VCaP (cell line): ENCODE measurements around the gene HPCAL4.

Source experiments
- H3K27ac ChIP-seq: fragments of 450-650 bp; 2 replicates; pipeline ENCODE4 v1.5.1; 2017
- TF ChIP-seq, protein P1 (sequence below): fragments of 450-650 bp; conservative IDR thresholded peaks from 2 replicates; pipeline ENCODE4 v1.5.1; 2017; ENCODE audit warnings: mild to moderate bottlenecking, moderate library complexity

Gene HPCAL4

GRCh38 chr1:39729030-39729429 lies 37.8 kb upstream of the HPCAL4 start:
- TF ChIP-seq, protein P1, sequence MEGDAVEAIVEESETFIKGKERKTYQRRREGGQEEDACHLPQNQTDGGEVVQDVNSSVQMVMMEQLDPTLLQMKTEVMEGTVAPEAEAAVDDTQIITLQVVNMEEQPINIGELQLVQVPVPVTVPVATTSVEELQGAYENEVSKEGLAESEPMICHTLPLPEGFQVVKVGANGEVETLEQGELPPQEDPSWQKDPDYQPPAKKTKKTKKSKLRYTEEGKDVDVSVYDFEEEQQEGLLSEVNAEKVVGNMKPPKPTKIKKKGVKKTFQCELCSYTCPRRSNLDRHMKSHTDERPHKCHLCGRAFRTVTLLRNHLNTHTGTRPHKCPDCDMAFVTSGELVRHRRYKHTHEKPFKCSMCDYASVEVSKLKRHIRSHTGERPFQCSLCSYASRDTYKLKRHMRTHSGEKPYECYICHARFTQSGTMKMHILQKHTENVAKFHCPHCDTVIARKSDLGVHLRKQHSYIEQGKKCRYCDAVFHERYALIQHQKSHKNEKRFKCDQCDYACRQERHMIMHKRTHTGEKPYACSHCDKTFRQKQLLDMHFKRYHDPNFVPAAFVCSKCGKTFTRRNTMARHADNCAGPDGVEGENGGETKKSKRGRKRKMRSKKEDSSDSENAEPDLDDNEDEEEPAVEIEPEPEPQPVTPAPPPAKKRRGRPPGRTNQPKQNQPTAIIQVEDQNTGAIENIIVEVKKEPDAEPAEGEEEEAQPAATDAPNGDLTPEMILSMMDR = no peak
- H3K27ac ChIP-seq = no peak overlapping the region

DNA sequence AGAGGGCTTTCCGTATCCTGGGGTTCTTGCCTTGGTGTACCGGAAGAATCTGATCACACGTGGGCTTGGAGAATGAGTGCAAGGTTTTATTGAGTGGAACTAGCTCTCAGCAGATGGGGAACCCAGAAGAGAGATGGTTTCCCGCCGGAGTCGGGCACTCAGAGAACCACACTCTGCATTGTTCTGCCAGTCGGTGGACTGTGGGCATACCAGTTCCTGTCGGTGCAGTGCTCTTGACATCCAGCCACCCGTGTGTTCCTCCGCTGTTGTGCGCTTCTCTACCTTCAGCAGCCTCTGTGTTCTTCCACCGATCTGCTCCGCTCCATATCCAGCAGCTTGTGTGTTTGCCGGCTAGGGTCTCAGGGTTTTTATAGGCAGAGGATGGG lies 36.7 kb upstream of the HPCAL4 start:
- H3K27ac ChIP-seq = no peak overlapping the region
- TF ChIP-seq, protein P1 = no peak

GRCh38 chr1:39727221-39727931 lies 36.1 kb upstream of the HPCAL4 start:
- no peak overlapping the region for H3K27ac ChIP-seq
- TF ChIP-seq, protein P1 = no peak

DNA sequence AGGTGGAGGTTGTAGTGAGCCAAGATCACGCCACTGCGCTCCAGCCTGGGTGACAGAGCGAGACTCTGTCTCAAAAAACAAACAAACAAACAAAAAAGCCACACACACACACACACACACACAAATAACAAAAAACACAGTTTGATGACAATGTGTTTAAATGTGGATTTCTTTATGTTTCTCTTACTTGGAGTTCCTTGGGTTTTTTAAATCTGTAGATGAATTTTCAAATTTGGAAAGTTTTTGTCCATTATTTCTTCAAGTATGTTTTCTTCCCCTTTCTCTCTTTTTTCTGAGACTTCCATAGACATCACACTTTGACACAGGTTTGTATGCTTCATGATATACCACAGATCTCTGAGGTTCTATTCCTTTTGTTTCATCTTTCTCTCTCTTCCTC lies 35.4 kb upstream of the HPCAL4 start:
- TF ChIP-seq, protein P1 = no peak
- H3K27ac ChIP-seq = no peak overlapping the region

DNA sequence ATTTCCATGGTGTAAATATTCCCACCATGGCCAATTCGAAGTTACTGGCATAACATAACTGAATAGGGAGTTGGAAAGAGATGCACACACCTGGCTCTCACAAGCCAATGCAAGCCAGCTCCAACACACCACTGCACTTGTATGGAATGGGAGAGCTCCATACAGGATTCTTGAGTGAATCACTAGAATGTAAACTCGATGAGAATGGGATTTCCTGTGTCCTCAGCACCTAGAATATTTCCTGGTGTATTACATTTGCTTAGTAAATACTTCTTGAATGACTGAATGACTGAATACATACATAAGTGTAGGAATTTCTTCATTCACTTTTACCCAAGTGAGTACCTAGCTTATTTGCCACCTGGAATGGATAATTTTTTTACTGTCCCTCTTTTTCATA lies 31.3 kb upstream of the HPCAL4 start:
- TF ChIP-seq, protein P1 = no peak
- H3K27ac ChIP-seq = no peak overlapping the region

- TF ChIP-seq, protein P1 = no peak
- no peak overlapping the region for H3K27ac ChIP-seq
Measured at GRCh38 chr1:39721664-39722063, 30.4 kb upstream of the HPCAL4 start.

DNA sequence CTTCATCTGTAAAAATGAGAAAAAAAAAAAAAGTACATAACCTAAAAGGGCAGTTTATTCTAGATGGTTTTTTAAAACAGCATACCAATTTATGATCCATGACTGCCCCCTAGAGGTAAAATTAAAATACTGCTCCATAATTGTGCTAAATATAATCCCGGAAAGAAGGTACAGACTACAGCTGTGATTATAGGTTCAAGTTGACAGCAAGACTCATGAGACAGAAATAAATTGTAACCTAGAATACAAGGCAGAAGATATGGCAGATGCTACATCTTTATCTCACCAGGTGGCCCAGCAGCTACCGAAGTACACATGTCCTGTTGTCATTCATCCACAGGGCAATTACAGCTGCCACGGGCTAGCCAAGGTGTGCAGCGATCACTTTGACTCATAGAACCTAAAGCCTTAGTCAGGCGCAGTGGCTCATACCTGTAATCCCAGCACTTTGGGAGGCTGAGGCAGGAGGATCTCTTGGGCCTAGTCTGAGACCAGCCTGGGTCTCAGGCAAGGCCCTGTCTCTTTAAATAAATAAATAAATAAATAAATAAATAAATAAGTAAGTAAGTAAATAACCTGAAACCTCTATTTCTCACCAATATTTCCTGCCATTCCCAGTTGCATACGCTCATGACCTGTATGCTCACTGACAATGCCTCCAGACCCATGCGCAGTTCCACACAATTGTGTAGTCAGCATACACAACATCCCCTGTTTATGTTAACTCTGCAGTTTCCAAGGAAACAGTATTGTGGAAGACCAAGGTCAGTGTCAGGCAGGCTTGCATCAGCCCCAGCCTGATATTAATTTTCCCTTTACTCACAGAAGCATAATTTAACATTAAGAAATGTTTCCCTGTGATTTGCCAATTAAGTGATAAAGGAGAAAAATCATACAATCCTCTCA lies 29.1 kb upstream of the HPCAL4 start:
- no peak overlapping the region for H3K27ac ChIP-seq
- TF ChIP-seq, protein P1 = peak; percentile 76
